CD4-positive, alpha-beta T cell (primary cell): ENCODE data around the gene IRF8. TPM values are rescaled to one million over a fixed set of nuclear protein-coding genes. Genes with fewer than 3 reads are reported as not detected.

Source experiments
- ATAC-seq: fragments of 200-7000 bp; cut with Tn5 transposase; one replicate; pipeline ENCODE4 v1.10.0; 2022; ENCODE audit warnings: mild to moderate bottlenecking; ENCODE audit not compliant: poor library complexity
- CTCF ChIA-PET: fragments of 350-600 bp; sonication (Branson Sonifier 250); formaldehyde crosslinking; loops from one replicate; lab custom pipeline; 2021; ENCODE audit warnings: antibody characterized with exemption, inconsistent platforms; lab: Charles Lee
- POLR2A ChIA-PET: fragments of 350-600 bp; sonication (Branson Sonifier 250); formaldehyde crosslinking; loops from one replicate; lab custom pipeline; 2021; ENCODE audit warnings: antibody characterized with exemption, inconsistent platforms; lab: Charles Lee
- DNase-seq, 14 experiments: peaks; one replicate each; pipeline ENCODE4 v3.0.0-alpha.2; 2013 to 2020; ENCODE audit warnings: mixed read lengths in 2 of 14
- H3K27ac ChIP-seq, 2 donors: one replicate each; pipeline versions ENCODE4 v1.5.1 to v1.7.0; 2013; ENCODE audit warnings: low read length in 2 of 2, low read depth in 1 of 2, mild to moderate bottlenecking in 1 of 2
- H3K27me3 ChIP-seq, 2 experiments: 1 replicate in 1 of 2; 2 replicates in 1 of 2; pipeline versions ENCODE4 v1.6.1 to v1.7.0; 2013; ENCODE audit warnings: low read length in 2 of 2, control low read depth in 1 of 2, mild to moderate bottlenecking in 1 of 2, moderate library complexity in 1 of 2; ENCODE audit not compliant: insufficient read depth in 2 of 2, control insufficient read depth in 1 of 2
- H3K36me3 ChIP-seq: one replicate; pipeline ENCODE4 v1.6.1; 2013; ENCODE audit warnings: low read length, control low read depth; ENCODE audit not compliant: insufficient read depth
- H3K4me1 ChIP-seq: one replicate; pipeline ENCODE4 v1.6.1; 2013; ENCODE audit warnings: low read length, control low read depth; ENCODE audit not compliant: insufficient read depth
- H3K4me3 ChIP-seq: one replicate; pipeline ENCODE4 v1.5.1; 2013; ENCODE audit warnings: mild to moderate bottlenecking, low read length, moderate library complexity
- H3K9me3 ChIP-seq, 2 experiments: 1 replicate in 1 of 2; 2 replicates in 1 of 2; pipeline versions ENCODE4 v1.6.1 to v1.7.0; 2013; ENCODE audit warnings: low read length in 2 of 2, mild to moderate bottlenecking in 2 of 2, control low read depth in 1 of 2, moderate library complexity in 1 of 2; ENCODE audit not compliant: control insufficient read depth in 1 of 2, insufficient read depth in 1 of 2
- H3K27ac Mint-ChIP-seq: one replicate; pipeline ENCODE4 v1.8.0; 2020; ENCODE audit warnings: mixed read lengths
- H3K27me3 Mint-ChIP-seq: one replicate; pipeline ENCODE4 v1.8.0; 2021; ENCODE audit warnings: mixed read lengths
- H3K36me3 Mint-ChIP-seq: one replicate; pipeline ENCODE4 v1.8.0; 2021; ENCODE audit warnings: low read depth, mixed read lengths
- H3K4me1 Mint-ChIP-seq: one replicate; pipeline ENCODE4 v1.8.0; 2021; ENCODE audit warnings: low read depth, mixed read lengths
- H3K4me3 Mint-ChIP-seq: one replicate; pipeline ENCODE4 v1.8.0; 2020; ENCODE audit warnings: mild to moderate bottlenecking, mixed read lengths
- H3K9me3 Mint-ChIP-seq: one replicate; pipeline ENCODE4 v1.8.0; 2020; ENCODE audit warnings: mixed read lengths
- CTCF ChIP-seq: fragments of 200-600 bp; IDR thresholded peaks from one replicate; pipeline ENCODE4 v1.8.0; 2022; ENCODE audit warnings: antibody characterized with exemption, mild to moderate bottlenecking
- intact Hi-C, 2 experiments: fragments of 100-400 bp; cut with DNase I in 1 of 2; cut with micrococcal nuclease in 1 of 2; formaldehyde crosslinking; loops; one replicate each; pipeline versions ENCODE4 v1.15.1 to v1.9.0; 2023 to 2025; cut with DNase I, micrococcal nuclease
- total RNA-seq, 174 experiments: library from RNA in 2 of 174; stranded (reverse) in 2 of 174; gene quantifications; one replicate each; pipeline ENCODE4 v1.2.3 and lab custom pipeline; 2021 to 2026

Gene IRF8
- total RNA-seq, 2 experiments from 2014 or later = 11.3 to 13.2 TPM

- POLR2A ChIA-PET = no interaction called here
- no peaks in the 10 kb centered on the region for H3K27me3 ChIP-seq
- no peaks in the 10 kb centered on the region for H3K27me3 Mint-ChIP-seq
Observed at GRCh38 chr16:85883813-85884212, 15.1 kb upstream of the IRF8 start.

GRCh38 chr16:85884808-85885463 lies 14.0 kb upstream of the IRF8 start:
- TF ChIP-seq CTCF = no peak
- no peaks in the 10 kb centered on the region for H3K36me3 Mint-ChIP-seq
- no peak overlapping the region for H3K27ac ChIP-seq
- H3K36me3 ChIP-seq = no peaks in the 10 kb centered on the region
- no peak overlapping the region for H3K27ac Mint-ChIP-seq
- no peak overlapping the region for H3K4me3 Mint-ChIP-seq
- POLR2A ChIA-PET = no interaction called here
- CTCF ChIA-PET = no interaction called here
- peaks cover 9% of the 10 kb centered on the region for H3K4me1 ChIP-seq
- peaks cover 4% of the 10 kb centered on the region for H3K4me1 Mint-ChIP-seq
- ATAC-seq (no peak), DNase-seq (no peak)
- H3K4me3 ChIP-seq = no peak overlapping the region
- no peaks in the 10 kb centered on the region for H3K27me3 ChIP-seq
- intact Hi-C loops = no loop called here
- no peaks in the 10 kb centered on the region for H3K9me3 Mint-ChIP-seq
- H3K27me3 Mint-ChIP-seq = no peaks in the 10 kb centered on the region
- H3K9me3 ChIP-seq = no peaks in the 10 kb centered on the region

More at GRCh38 chr16:85883813-85884212, 15.1 kb upstream of the IRF8 start:
- Histone ChIP-seq H3K4me1 (peaks cover 2% of the 10 kb centered on the region), H3K4me3 (no peak overlapping the region), H3K36me3 (no peaks in the 10 kb centered on the region), H3K9me3 (no peaks in the 10 kb centered on the region), H3K27ac (no peak overlapping the region)
- intact Hi-C loops = no loop called here
- no peak for ATAC-seq
- no peak overlapping the region for H3K4me3 Mint-ChIP-seq
- H3K4me1 Mint-ChIP-seq = peaks cover 2% of the 10 kb centered on the region
- no peaks in the 10 kb centered on the region for H3K9me3 Mint-ChIP-seq
- DNase-seq = no peak
- CTCF ChIA-PET = no interaction called here
- no peaks in the 10 kb centered on the region for H3K36me3 Mint-ChIP-seq
- TF ChIP-seq CTCF = no peak
- no peak overlapping the region for H3K27ac Mint-ChIP-seq

GRCh38 chr16:85885537-85885936 lies 13.4 kb upstream of the IRF8 start:
- no peak for ATAC-seq
- Mint-ChIP-seq H3K4me1 (peaks cover 4% of the 10 kb centered on the region), H3K27ac (no peak overlapping the region), H3K36me3 (no peaks in the 10 kb centered on the region), H3K27me3 (no peaks in the 10 kb centered on the region), H3K4me3 (no peak overlapping the region), H3K9me3 (no peaks in the 10 kb centered on the region)
- ChIA-PET CTCF (no interaction called here), POLR2A (no interaction called here)
- intact Hi-C loops = no loop called here
- no peak for TF ChIP-seq CTCF
- no peak overlapping the region for H3K27ac ChIP-seq
- H3K4me3 ChIP-seq = no peak overlapping the region
- H3K36me3 ChIP-seq = no peaks in the 10 kb centered on the region
- H3K4me1 ChIP-seq = peaks cover 9% of the 10 kb centered on the region
- no peak for DNase-seq
- H3K27me3 ChIP-seq = no peaks in the 10 kb centered on the region
- no peaks in the 10 kb centered on the region for H3K9me3 ChIP-seq
